Sigmoid colon (tissue), 7 donors: ENCODE data around the gene TBP. TPM values are rescaled to one million over a fixed set of nuclear protein-coding genes. Genes with fewer than 3 reads are reported as not detected.

ENCODE experiments used
- DNase-seq: peaks from one replicate; pipeline ENCODE4 v3.0.0-alpha.2; 2019
- H3K27ac ChIP-seq, 4 donors: fragments of 200-600 bp; sonication (generic); one replicate each; pipeline ENCODE4 v1.5.1; 2016 to 2019; ENCODE audit warnings: mild to moderate bottlenecking in 1 of 4
- H3K27me3 ChIP-seq, 3 donors: fragments of 200-600 bp; sonication (generic); one replicate each; pipeline ENCODE4 v1.5.1; 2019; ENCODE audit warnings: mild to moderate bottlenecking in 1 of 3
- H3K36me3 ChIP-seq, 4 donors: fragments of 200-600 bp; sonication (generic); one replicate each; pipeline ENCODE4 v1.5.1; 2016 to 2019
- H3K4me1 ChIP-seq, 4 donors: fragments of 200-600 bp; sonication (generic); one replicate each; pipeline ENCODE4 v1.5.1; 2017 to 2019
- H3K4me3 ChIP-seq, 4 donors: fragments of 200-600 bp; sonication (generic); one replicate each; pipeline ENCODE4 v1.5.1; 2017 to 2019; ENCODE audit warnings: mild to moderate bottlenecking in 2 of 4, moderate library complexity in 1 of 4
- H3K9me3 ChIP-seq, 4 donors: fragments of 200-600 bp in 3 of 4; sonication (generic) in 3 of 4; one replicate each; pipeline versions ENCODE4 v1.5.1 to v1.6.1; 2013 to 2019
- CTCF ChIP-seq, 4 experiments: fragments of 450-650 bp in 3 of 4; fragments of 200-600 bp in 1 of 4; IDR thresholded peaks; one replicate each; pipeline ENCODE4 v1.5.1; 2016 to 2019; ENCODE audit warnings: antibody characterized with exemption in 4 of 4, mild to moderate bottlenecking in 3 of 4, moderate library complexity in 2 of 4
- EP300 ChIP-seq, 4 donors: sonication (generic); formaldehyde crosslinking; IDR thresholded peaks; one replicate each; pipeline ENCODE4 v1.6.1; 2017; ENCODE audit warnings: antibody characterized with exemption in 4 of 4
- POLR2A ChIP-seq, 2 donors: fragments of 450-650 bp; IDR thresholded peaks; one replicate each; pipeline ENCODE4 v1.6.1; 2016; ENCODE audit warnings: antibody characterized with exemption in 2 of 2, mild to moderate bottlenecking in 2 of 2, moderate library complexity in 2 of 2
- POLR2AphosphoS5 ChIP-seq, 4 donors: sonication (generic); formaldehyde crosslinking; IDR thresholded peaks; one replicate each; pipeline ENCODE4 v1.6.1; 2017; ENCODE audit warnings: antibody characterized with exemption in 4 of 4
- WGBS, 2 donors: extraction: QIAGEN DNeasy Blood & Tissue Kit; methylation state at CpG; one replicate each; pipeline ENCODE4 v1.1.7; 2013; 5-methylcytosine and 5-hydroxymethylcytosine counted together
- intact Hi-C: fragments of 100-400 bp; cut with DNase I; formaldehyde crosslinking; loops from one replicate; pipeline ENCODE4 v1.15.1; 2023
- polyA plus RNA-seq, 3 donors: library from polyadenylated mRNA; stranded (reverse); fragments of 200-250 nt; gene quantifications; one replicate each; pipeline ENCODE4 v1.2.3, GENCODE V29; 2013
- total RNA-seq, 4 donors: library from RNA; depleted of rRNA; stranded (reverse); fragments of >200 nt; gene quantifications; one replicate each; pipeline ENCODE4 v1.1.0, GENCODE V29; 2016
- donor health status: healthy with polysubstance abuse.
- donor health status: Bipolar disorder and iron deficiency.
- donor health status: healthy.

Gene TBP
- total and polyA plus RNA-seq, 7 donors: 6.0 to 31.0 (median 17.1) TPM

- Histone ChIP-seq H3K27ac (no peak overlapping the region), H3K9me3 (no peaks in the 10 kb centered on the region), H3K4me3 (no peak overlapping the region), H3K36me3 (peaks cover 4 to 31% (median 9%) of the 10 kb centered on the region in 4 donors), H3K4me1 (no peaks in the 10 kb centered on the region), H3K27me3 (no peaks in the 10 kb centered on the region)
- intact Hi-C loops: loop anchor here (2.0 to 5.0 kb wide), 2 partner anchors 698 to 739 kb away; no protein-coding TSS in a partner anchor
- peak; percentile 83 for DNase-seq
- 51 to 60% methylated on average over 5 of the region's 5 CpGs for WGBS, 2 donors
- TF ChIP-seq POLR2A (IDR thresholded peaks at IDR 0.05) (no peak), CTCF (IDR thresholded peaks at IDR 0.05) (peak; percentile 18 to 88 (median 64)), POLR2AphosphoS5 (IDR thresholded peaks at IDR 0.05) (no peak), EP300 (IDR thresholded peaks at IDR 0.05) (no peak)
Measured at GRCh38 chr6:170529839-170530469, 24.2 kb upstream of the TBP start.

DNA sequence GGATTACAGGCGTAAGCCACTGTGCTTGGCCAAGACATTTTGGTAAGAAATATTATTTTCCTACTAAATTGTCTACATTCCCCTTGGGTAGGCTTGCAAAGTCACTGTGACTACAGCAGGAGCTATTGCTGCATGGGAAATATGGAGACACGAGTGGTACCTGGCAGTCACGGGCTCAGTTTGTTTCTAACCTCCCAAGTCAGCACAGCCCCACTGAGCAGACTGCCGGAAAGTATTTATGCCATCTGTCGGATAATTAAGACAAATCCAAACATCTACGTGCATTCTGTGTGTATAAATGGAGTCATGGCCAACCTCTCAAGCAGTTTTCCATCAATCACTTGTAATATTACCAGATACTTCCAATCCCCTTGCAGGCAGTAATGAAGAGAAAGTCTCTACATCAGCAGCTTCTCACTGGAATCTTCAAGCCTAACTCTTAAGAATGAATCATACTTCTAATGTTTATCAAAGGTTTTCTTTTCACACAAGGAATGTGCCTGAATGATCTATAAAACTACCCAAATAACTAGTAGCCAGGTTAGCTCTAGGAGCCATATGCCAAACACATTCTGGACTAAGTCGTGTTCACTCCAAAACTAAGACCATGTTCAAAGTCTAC lies 21.2 kb upstream of the TBP start:
- no peaks in the 10 kb centered on the region for H3K4me1 ChIP-seq
- DNase-seq: no peak
- no peaks in the 10 kb centered on the region for H3K9me3 ChIP-seq
- no peaks in the 10 kb centered on the region for H3K27me3 ChIP-seq
- no peak overlapping the region for H3K27ac ChIP-seq
- H3K4me3 ChIP-seq: no peak overlapping the region
- peaks cover 26 to 61% (median 37%) of the 10 kb centered on the region in 4 donors for H3K36me3 ChIP-seq
- 86 to 87% methylated on average over 7 of the region's 7 CpGs for WGBS, 2 donors
- TF ChIP-seq POLR2AphosphoS5 (IDR thresholded peaks at IDR 0.05): no peak
- TF ChIP-seq CTCF (IDR thresholded peaks at IDR 0.05): no peak
- TF ChIP-seq POLR2A (IDR thresholded peaks at IDR 0.05): no peak
- TF ChIP-seq EP300 (IDR thresholded peaks at IDR 0.05): no peak
- intact Hi-C loops: no loop called here

- Histone ChIP-seq H3K4me1 (no peaks in the 10 kb centered on the region), H3K4me3 (no peak overlapping the region), H3K27me3 (no peaks in the 10 kb centered on the region), H3K27ac (no peak overlapping the region), H3K36me3 (peaks cover 31 to 69% (median 44%) of the 10 kb centered on the region in 4 donors), H3K9me3 (no peaks in the 10 kb centered on the region)
- intact Hi-C loops: no loop called here
- no peak for TF ChIP-seq EP300 (IDR thresholded peaks at IDR 0.05)
- no peak for TF ChIP-seq CTCF (IDR thresholded peaks at IDR 0.05)
- TF ChIP-seq POLR2AphosphoS5 (IDR thresholded peaks at IDR 0.05): no peak
- no peak for TF ChIP-seq POLR2A (IDR thresholded peaks at IDR 0.05)
- no peak for DNase-seq
- 87 to 89% methylated on average over 2 of the region's 2 CpGs for WGBS, 2 donors
Measured at GRCh38 chr6:170533792-170534191, 20.4 kb upstream of the TBP start.

DNA sequence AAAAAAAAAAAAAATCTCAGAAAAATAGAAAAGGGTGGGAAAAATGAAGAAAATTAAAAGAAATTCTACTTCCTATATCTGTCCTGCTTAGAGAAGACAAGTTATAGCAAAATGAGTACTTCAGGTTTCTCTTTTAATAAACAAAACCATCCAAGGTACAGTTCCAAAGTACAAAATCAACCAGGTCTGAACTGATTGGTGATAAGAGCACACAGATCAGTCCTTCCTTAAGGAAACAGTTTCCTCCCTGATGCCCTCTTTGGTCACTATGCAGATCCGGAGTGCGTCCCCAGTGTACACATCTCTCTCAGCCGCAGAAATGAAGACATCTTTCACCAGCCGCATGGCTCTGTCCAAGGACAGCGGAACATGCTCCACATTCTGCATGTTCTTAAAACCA lies 19.2 kb upstream of the TBP start:
- no peak overlapping the region for H3K4me3 ChIP-seq
- peaks cover 35 to 81% (median 50%) of the 10 kb centered on the region in 4 donors for H3K36me3 ChIP-seq
- no peaks in the 10 kb centered on the region for H3K4me1 ChIP-seq
- DNase-seq: no peak
- TF ChIP-seq POLR2A (IDR thresholded peaks at IDR 0.05) (no peak), CTCF (IDR thresholded peaks at IDR 0.05) (no peak), POLR2AphosphoS5 (IDR thresholded peaks at IDR 0.05) (no peak), EP300 (IDR thresholded peaks at IDR 0.05) (no peak)
- no peak overlapping the region for H3K27ac ChIP-seq
- H3K9me3 ChIP-seq: no peaks in the 10 kb centered on the region
- intact Hi-C loops: no loop called here
- 81 to 93% methylated on average over 5 of the region's 5 CpGs for WGBS, 2 donors
- no peaks in the 10 kb centered on the region for H3K27me3 ChIP-seq
